GM19238 (cell line): ENCODE results near the gene FADS6.

Experiments
- DNase-seq: peaks from one replicate; pipeline ENCODE4 v3.0.0; 2011; ENCODE audit warnings: low spot score; ENCODE audit not compliant: insufficient read length

Gene FADS6

DNA sequence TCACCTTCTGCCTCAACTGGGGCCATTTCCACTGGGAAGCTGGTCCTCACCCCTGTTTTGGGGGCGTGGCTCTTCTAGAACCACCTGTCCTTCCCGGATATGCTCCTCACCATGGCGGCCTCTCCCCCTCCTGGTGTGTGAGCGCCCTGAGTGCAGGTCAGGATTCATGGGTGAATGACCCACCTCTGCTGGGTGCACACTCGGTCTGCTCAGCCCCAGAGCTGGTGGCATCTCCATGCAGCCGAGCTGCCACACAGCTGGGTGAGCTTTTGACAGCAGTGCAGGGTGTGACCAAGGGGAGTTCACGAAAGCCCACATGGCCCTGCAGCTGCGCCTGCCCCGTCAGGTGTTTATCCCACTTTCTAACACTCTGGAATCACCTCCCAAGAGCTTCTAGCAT is 61.0 kb downstream of the FADS6 start:
- DNase-seq = no peak

DNA sequence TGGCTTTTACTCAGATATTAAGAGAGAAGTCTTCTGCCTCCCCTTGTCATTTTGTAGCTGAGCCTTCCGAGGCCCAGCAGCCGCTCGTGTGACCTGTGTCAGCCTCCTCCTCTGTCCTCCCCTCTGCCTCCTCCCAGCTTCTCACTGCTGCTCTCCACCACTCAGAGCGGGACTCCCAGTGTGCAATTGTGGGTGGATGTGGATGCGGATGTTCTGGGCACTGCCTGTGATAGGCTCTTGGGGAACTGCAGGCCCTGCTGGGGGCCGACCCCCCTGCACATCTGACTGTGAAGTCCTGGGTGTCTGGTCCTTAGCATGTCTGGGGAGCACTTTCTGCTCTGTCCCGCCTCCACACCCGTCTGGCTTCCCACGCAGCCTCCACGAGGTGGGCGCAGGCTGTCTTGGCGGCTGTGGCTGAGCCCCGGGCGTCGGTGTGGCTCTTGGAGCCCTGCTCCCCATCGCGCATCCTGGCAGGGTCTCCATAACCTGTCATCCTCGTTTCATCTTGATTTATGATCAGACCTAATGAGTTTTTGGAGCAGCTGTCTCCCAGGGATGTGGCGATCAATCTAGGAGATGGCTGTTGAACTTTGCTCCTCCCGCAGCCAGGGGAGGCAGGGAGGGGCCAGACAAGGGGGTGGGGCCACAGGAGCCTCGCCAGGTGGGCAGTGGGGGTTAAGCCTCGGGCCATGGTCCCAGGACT is 61.8 kb downstream of the FADS6 start:
- no peak for DNase-seq

DNA sequence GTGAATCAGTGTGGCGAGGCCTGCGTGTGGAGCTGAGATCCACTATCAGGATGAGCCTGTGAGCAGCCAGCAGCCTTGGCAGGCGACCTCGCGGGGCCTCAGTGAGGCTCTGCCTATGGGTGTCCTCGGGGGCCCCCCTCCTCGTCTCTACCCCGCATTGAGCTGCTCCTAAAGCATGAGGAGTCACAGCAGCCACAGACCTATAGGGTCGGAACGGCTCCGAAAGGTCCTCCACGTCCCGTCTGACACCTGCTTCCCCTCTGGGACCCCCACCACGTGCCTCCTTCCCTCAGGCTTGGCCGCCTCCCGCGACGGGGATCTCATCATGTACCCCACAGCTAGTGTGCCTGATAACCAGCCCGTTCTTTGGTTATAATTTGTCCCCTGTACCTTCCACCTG is 62.6 kb downstream of the FADS6 start:
- no peak for DNase-seq

DNA sequence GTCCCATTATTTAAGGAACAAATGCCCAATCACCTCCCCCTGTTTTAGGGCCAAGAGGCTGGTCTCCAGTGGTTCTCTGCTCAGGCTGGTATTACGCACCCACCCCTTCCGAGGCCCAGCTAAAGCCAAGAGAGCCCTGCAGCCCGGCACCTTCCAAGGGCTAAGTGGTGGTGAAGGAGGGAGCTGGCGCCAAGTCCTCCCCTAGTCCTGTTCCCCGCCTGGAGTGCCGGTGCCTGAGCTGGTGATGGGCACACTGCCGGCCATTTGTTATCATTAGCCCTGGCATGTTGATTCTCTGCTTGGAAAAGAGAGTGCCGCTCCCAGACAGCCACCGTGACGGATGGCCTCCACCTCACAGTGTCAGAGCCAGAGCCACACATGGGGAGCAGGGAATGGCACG is 65.6 kb downstream of the FADS6 start:
- DNase-seq = no peak
